ENCODE data around the gene C2orf42. TPM values are rescaled to one million over a fixed set of nuclear protein-coding genes. Genes with fewer than 3 reads are reported as not detected.
"Not testable (repeated sequence)": the region's sequence is repeated elsewhere in the genome, so short reads cannot be mapped to it uniquely, and the experiment has no call there.

Gene C2orf42
- total RNA-seq, 1 experiment from 2014 or later: 16.7 TPM

DNA sequence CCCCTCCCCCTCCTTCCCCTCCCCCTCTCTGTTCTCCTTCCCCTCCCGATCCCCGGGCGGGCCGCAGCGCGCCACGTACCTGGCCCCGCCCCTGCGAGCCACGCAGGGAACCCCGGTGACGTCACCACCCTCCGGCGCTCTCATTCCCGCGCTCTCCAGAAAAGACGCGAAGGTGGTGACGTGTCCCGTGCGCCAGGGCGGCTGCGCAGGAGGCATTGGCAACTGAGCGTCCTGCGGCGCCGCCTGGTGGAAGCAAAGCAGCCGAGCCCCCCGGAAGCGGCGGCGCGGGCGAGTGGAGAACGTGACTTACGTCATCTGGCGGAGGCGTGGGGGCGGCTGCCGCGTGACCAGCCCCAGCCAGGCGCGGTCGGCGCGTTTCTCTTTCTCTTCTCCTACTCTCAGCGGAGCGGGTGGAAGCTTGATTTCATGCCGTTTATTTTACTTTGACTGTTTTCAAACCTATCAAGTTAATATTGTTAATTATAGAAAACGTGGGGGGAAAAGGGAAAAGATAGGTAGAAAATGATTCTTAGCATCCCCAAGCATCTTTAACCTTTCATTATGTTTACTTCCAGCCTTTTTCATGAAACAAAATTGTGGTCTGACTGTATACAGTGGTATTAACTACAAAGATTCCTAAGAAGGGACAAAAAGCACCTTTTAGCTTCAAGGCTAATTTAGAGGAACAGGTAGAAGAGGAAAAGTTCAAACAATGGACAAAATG is 48.1 kb downstream of the C2orf42 start:
- Histone ChIP-seq H3K27me3 (no peaks in the 10 kb centered on the region), H3K36me3 (no peaks in the 10 kb centered on the region), H3K9me3 (no peaks in the 10 kb centered on the region), H3K4me3 (peak overlapping the region; percentile 61)
- peak; percentile 98 for DNase-seq

DNA sequence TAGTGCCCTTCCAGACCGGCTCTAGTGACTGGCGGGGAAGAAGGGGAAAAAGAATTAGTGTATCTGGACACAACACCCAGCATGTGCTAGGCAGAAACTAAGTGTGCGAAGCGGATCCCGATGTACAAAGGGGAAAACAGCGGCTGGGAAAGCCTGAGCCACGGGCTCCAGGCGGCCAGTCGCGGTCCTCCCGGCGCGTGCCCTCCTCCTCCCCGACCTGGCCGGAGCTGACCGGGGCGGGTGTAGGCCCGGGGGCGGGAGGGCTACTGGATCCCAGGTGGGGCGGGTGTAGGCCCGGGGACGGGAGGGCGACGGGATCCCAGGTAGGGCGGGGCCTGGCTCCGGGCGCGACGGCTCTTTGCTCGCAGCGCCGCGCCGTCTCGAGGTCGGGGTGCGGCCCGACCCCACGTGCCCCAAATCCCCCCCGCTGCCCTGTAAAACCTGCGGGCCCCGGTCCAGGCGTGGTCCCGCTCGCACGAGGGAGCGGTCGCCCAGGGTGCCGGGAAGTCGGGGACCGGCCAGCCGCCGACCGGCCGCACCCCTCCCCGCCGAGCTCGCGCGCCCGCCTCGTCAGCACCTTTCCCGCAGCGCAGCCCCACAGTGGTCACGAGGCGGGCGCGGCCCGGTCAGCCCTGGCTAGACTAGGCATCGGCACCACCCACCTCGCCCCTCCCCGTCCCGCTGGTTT is 48.8 kb downstream of the C2orf42 start:
- peak overlapping the region; percentile 55 for H3K4me3 ChIP-seq

DNA sequence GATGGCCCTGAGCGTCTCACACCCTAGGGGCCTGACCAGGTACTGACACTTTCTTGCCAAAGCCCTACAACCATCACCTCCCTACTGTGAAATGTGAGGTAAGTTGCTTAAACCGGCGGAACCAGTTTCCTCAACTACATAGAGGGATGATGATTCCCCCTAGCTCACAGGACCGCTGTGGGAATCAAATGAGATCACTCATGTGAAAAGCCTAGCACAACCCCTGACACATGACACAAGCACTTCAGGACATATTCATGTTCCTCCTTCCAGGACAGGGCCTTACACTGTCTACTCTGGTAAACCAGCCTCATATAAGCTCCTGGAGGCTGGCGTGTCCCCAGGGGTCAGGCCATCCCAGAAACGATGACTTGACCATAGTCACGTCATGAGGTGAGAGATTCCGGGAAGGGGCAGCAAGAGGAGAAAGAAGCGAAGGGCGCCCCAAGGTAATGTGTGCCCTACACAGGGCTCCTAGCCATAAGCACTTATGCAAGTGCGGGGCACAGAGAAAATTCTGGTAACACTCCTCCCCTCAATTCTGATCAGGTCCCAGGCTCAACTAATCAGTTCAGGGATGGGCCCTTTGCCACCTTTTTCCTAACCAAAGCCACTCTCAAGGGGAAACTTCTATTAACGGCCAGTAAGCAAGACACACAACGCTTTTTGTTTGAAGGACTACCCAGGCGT is 49.5 kb downstream of the C2orf42 start:
- Histone ChIP-seq H3K36me3 (no peaks in the 10 kb centered on the region), H3K27me3 (no peaks in the 10 kb centered on the region), H3K4me3 (peak overlapping the region; percentile 55), H3K9me3 (no peaks in the 10 kb centered on the region)
- peak; percentile 30 for DNase-seq

More for the DNA sequence above, 48.8 kb downstream of the C2orf42 start:
- Histone ChIP-seq H3K36me3 (no peaks in the 10 kb centered on the region), H3K27me3 (no peaks in the 10 kb centered on the region), H3K9me3 (no peaks in the 10 kb centered on the region)
- peak; percentile 80 for DNase-seq

DNA sequence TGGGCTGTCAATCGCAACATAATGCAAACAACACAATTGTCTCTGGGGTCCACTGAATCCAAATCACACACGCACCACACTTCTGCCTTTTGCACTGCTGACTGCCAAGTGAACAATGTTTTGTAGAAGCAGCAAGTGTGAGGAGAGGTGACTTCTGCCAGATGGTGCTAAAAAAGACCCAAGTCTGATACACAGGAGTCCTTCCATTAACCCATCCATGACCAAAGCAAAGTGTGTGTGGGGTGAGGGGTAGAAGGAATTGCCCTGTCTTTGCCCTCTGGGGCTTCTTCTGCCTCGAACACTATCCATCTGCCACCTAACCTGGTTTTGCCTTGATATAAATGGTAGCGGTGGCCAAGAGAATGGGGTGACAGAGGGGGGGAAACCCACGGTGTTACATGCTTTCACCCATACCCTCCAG is 50.0 kb downstream of the C2orf42 start:
- Histone ChIP-seq H3K36me3 (no peaks in the 10 kb centered on the region), H3K27me3 (no peaks in the 10 kb centered on the region), H3K4me3 (no peak overlapping the region), H3K9me3 (no peaks in the 10 kb centered on the region)
- no peak for DNase-seq

DNA sequence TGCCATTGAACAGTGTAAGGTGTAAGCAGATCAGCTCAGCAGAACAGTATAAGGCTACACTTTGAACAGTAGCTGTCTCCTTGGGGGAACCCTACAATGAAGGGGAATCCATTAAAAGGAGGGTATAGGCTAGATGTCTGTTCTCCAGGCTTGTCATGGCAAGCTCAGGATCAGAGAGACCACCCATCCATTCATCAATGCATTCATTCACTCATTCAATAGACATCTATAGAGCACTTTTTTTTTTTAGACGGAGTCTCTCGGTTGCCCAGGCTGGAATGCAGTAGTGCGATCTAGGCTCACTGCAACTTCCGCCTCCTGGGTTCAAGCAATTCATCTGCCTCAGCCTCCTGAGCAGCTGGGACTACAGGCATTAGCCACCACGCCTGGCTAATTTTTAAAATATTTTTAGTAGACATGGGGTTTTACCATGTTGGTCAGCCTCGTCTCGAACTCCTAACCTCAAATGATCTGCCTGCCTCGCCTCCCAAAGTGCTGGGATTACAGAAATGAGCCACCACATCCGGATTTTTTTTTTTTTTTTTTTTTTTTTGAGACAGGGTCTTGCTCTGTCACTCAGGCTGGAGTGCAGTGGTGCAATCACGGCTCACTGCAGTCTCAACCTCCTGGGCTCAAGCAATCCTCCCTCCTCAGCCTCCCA is 56.4 kb downstream of the C2orf42 start:
- not testable (repeated sequence) for H3K27me3 ChIP-seq, H3K4me3 ChIP-seq, DNase-seq, H3K9me3 ChIP-seq, H3K36me3 ChIP-seq

DNA sequence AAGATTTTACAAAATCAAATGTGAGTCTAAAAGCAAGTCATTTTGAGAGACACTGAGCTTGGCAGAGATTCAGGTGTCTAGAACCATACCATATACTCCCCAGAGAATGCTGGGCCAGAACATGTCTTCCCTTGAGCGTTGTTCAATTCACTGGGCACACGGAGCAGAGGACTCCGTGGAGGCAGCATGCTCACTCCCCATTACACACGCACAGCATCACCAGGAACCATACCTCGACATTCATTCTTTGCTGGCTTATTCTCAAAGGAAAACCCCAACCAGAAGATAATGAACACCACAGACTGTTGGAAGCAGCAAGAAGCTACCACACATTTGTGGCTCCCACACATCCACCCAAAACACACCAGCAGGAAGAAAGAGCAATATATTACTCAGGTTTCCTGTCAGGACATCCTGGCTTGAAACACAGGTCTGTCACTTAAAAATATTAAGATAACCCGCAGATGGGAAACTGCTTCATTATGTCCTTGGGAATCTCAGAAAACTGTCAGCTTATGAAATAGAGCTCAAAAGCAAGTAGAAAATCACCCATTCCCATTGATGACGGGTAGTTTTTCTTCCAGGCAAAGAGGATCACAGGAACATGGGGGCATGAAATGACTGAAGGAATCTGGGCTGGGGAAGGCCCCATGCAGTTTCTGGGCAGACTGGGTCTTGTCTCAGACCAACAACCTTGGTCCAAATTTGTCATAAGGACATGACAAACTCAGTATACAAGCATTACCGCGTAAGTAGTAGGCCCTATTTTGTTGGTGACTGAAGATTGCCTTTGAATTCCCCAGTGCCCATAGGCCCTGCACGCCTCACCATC is 57.1 kb downstream of the C2orf42 start:
- no peaks in the 10 kb centered on the region for H3K9me3 ChIP-seq
- DNase-seq: no peak
- H3K36me3 ChIP-seq: no peaks in the 10 kb centered on the region
- no peak overlapping the region for H3K4me3 ChIP-seq
- H3K27me3 ChIP-seq: no peaks in the 10 kb centered on the region

DNA sequence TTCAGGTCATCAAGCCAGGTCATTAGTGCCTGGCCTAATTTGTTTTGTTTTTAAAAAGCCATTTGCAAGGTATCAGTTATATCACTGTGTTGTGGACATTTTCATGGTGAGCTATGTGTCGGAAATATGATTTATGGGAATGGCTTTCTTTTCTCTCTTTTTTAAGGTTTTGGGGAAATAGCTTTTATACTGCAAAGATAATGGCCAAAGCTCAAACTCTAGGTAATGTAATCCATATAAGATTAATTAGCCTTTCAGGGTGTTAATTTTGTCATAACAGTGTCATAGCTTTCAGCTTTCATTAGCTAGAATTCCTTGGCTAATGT is 57.7 kb downstream of the C2orf42 start:
- H3K4me3 ChIP-seq: no peak overlapping the region; the same call in 1 of the 2 replicates
- no peak for DNase-seq
- H3K36me3 ChIP-seq: no peaks in the 10 kb centered on the region
- H3K27me3 ChIP-seq: no peaks in the 10 kb centered on the region
- no peaks in the 10 kb centered on the region for H3K9me3 ChIP-seq

DNA sequence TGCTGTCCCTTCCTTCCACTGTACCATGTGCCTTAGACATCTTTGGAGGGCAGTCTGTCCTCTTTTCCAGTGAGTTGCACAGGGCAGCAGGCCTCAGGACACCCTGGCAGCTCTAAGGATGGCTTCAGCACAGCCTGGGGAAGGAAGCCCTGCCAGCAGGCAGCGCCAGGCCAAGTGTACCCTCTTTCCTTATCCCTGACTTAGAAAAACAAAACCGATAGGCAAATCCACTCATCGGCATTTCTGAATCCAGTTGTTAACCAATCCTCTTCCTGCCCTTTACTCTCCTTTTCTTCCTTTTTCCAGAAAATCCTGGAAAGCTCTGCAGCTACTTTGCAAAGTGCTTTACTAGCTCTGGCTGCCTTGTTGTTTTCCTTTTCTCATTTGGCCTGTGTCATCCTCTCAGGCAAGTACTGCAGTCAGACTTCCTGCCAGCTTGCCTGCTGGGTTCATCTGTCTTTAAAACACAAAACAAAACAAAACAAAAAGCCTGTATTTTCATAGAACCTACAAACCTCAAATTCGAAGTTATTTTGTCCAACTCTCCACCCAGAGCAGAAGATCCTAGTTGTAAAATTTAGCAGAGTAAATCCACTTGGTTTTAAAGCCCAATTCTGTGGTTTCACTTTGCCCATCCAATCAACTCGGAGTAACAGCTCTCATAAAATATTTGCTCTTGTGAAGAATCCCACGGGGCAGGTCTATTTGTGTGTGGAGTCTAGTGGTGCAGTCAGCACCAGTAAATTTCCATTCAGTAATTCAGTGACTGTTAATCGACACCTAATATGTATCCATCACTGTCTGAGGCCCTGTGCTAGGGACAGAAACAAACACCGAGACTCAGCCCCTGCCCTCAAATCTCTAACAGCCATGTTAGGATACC is 58.3 kb downstream of the C2orf42 start:
- peak; percentile 70 for DNase-seq
- Histone ChIP-seq H3K4me3 (peak overlapping the region; percentile 12), H3K9me3 (no peaks in the 10 kb centered on the region), H3K27me3 (no peaks in the 10 kb centered on the region), H3K36me3 (no peaks in the 10 kb centered on the region)

DNA sequence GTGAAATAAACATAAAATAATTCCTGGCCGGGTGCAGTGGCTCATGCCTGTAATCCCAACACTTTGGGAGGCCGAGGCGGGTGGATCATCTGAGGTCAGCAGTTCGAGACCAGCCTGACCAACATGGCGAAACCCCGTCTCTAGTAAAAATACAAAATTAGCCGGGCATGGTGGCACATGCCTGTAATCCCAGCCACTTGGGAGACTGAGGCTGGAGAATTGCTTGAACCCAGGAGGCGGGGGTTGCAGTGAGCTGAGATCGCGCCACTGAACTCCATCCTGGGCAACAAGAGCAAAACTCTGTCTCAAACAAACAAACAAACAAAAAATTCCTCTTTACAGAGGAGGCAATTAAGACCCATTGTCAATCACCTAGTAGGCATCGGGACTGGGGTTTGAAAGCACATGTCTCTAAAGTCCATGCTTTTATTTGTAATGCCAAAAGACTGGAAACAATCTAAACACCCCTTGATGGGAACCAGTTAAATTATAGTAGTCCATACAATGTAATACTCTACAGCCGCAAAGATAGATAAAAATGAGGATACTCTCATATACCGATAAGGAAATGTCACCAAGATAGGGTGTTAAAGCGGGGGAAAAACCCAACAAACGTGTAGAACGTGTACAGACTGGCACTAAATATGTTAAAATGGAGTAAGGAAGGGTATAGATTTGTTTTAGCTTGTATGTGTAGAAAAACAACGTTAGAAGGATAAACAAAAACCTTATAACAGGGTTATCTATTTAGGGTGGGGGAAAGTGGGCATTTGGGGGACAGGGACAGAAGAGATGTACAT is 59.3 kb downstream of the C2orf42 start:
- DNase-seq, H3K4me3 ChIP-seq, H3K27me3 ChIP-seq, H3K36me3 ChIP-seq, H3K9me3 ChIP-seq: not testable (repeated sequence)

DNA sequence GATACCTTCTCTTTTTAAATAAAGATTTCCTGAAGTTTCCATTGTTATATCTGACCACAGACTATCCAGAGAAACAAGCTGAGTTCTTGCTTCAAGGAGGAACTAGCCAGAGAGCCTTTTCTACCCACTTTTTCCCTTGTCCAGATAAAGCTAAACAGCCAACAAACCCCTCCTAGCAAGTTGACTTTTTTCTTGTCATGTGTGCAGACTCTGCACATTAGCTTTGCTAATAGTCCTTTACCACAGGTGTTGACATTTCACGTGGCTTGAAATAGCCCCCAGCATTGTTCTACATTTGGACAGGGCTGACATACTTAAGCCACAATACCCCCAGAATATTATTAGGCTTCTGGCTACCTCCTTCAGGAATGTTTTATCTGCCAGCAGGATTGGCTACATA is 62.8 kb downstream of the C2orf42 start:
- Histone ChIP-seq H3K27me3 (no peaks in the 10 kb centered on the region), H3K4me3 (no peak overlapping the region)

DNA sequence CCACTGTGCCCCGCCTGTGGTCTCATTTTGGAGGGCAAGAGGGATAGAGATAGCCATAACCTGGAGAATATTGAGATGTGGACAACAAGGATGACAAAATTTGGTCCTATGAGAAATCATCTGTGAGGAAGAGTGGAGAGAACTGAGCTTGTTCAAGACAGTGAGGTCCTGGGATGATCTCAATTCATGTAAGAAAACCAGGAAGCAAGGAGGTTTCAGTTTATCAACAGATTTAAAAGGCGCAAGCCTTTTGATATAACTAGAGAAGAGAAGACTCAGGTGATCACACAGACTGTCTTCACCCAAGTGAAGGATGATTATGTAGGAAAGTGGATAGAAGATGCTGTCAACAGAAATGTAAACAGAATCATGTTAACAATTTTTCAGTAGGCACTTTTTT is 64.4 kb downstream of the C2orf42 start:
- Histone ChIP-seq H3K4me3 (no peak overlapping the region), H3K36me3 (no peaks in the 10 kb centered on the region), H3K9me3 (no peaks in the 10 kb centered on the region), H3K27me3 (no peaks in the 10 kb centered on the region)
- no peak for DNase-seq

More for the DNA sequence above, 62.8 kb downstream of the C2orf42 start:
- DNase-seq: no peak
- no peaks in the 10 kb centered on the region for H3K9me3 ChIP-seq
- no peaks in the 10 kb centered on the region for H3K36me3 ChIP-seq

DNA sequence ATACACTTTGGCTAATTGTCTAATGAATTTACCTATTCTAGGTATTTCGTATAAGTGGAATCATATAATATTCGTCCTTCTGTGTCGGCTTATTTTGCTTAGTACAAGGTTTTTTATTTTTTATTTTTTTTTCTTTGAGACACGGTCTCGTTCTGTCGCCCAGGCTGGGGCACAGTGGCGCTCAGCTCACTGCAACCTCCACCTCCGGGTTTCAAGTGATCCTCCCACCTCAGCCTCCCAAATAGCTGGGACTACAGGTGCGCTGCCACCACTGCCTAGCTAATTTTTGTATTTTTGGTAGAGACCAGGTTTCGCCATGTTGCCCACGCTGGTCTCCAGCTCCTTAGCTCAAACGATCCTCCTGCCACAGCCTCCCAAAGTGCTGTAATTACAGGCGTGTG is 65.3 kb downstream of the C2orf42 start:
- DNase-seq: no peak
- H3K4me3 ChIP-seq: peak overlapping the region; percentile 56

DNA sequence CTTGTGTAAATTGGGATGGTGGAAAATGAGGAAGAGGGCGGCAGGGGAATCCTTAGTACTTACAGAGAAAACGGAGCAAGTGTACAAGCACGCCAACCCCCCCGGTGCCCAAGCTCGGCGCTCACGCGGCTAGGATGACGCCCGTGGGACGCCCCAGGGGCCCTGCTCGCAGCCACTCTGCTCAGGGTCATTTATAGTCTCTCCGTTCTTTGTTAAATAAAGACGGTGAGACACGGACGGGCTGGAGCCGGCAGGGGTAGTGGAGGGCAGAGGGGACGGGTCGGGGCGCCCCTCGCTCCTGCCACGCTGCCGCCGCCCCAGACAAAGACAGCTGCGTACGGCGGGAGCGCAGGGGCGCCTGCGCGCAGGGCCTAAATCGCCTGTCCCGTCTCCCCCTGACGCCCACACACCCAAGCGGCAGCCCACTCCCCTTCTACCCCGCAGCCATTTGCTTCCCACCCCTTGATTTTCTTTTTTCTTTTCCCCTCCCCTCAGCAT is 65.8 kb downstream of the C2orf42 start:
- H3K9me3 ChIP-seq: no peaks in the 10 kb centered on the region
- H3K27me3 ChIP-seq: no peaks in the 10 kb centered on the region
- H3K4me3 ChIP-seq: peak overlapping the region; percentile 56
- no peaks in the 10 kb centered on the region for H3K36me3 ChIP-seq
- DNase-seq: no peak

More for the DNA sequence above, 65.3 kb downstream of the C2orf42 start:
- Histone ChIP-seq H3K9me3 (no peaks in the 10 kb centered on the region), H3K27me3 (no peaks in the 10 kb centered on the region), H3K36me3 (no peaks in the 10 kb centered on the region)

DNA sequence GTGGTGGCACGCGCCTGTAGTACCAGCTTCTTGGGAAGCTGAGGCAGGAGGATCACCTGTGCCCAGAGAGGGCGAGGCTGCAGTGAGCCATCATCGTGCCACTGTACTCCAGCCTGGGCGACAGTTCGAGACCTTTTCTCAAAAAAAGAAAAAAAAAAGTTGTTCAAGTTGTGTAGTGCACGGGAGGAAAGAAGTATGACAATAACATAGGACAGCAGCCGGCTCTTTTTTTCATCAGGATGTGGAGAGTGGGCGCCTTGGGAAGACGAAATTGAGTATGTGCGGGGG is 67.0 kb downstream of the C2orf42 start:
- Histone ChIP-seq H3K27me3 (no peaks in the 10 kb centered on the region), H3K4me3 (peak overlapping the region; percentile 56), H3K9me3 (no peaks in the 10 kb centered on the region), H3K36me3 (no peaks in the 10 kb centered on the region)
- DNase-seq: no peak
